AG09309 (cell line): ENCODE measurements around the gene DHRS4L2.
"Not testable (repeated sequence)": the region's sequence is repeated elsewhere in the genome, so short reads cannot be mapped to it uniquely, and the experiment has no call there.

Experiments used
- DNase-seq: peaks from one replicate; pipeline ENCODE4 v3.0.0-alpha.2; 2010; ENCODE audit warnings: low read depth
- H3K4me3 ChIP-seq: 2 replicates; pipeline ENCODE4 v1.5.1; 2011; ENCODE audit warnings: mild to moderate bottlenecking, low read depth, low read length, moderate library complexity; ENCODE audit not compliant: control insufficient read depth
- TF ChIP-seq, protein P1 (sequence below): IDR thresholded peaks from 2 replicates; pipeline ENCODE4 v1.5.1; 2011; ENCODE audit warnings: mild to moderate bottlenecking, low read depth, low read length, inconsistent platforms; ENCODE audit not compliant: insufficient read depth, control insufficient read depth; ENCODE audit errors: missing control alignments

Gene DHRS4L2

DNA sequence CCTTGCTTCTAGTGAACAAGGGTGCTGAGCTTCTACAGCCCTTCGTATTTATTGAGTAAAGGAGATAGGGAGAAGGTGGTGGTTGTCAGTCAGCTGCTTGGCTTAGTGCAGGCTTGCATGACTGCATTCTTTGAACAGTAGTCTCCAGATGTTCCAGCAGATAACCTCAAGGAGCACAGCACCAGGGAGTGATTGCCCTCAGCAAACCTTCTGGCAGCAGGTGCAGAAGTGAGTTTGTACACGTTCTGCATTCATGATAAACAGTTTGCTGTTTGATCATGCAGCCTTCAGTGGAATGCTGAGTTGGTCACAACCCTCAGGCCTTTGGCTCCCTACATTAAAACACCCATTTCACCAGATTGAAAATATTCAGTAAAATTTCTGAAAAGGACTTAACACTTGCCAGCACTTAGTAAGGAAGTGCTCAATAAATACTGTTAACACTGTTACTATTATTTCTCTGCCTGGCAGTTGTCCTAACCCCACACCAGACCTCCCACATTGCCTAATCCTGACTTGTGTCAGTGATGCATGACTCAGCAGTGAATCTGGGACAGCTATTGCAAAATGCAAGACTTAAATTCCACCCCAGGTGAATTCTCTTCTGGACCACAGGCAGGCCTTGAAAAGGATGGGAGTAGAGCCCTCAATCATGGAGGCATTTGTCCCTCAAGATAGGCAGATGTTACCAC lies 44.1 kb downstream of the DHRS4L2 start:
- TF ChIP-seq, protein P1, sequence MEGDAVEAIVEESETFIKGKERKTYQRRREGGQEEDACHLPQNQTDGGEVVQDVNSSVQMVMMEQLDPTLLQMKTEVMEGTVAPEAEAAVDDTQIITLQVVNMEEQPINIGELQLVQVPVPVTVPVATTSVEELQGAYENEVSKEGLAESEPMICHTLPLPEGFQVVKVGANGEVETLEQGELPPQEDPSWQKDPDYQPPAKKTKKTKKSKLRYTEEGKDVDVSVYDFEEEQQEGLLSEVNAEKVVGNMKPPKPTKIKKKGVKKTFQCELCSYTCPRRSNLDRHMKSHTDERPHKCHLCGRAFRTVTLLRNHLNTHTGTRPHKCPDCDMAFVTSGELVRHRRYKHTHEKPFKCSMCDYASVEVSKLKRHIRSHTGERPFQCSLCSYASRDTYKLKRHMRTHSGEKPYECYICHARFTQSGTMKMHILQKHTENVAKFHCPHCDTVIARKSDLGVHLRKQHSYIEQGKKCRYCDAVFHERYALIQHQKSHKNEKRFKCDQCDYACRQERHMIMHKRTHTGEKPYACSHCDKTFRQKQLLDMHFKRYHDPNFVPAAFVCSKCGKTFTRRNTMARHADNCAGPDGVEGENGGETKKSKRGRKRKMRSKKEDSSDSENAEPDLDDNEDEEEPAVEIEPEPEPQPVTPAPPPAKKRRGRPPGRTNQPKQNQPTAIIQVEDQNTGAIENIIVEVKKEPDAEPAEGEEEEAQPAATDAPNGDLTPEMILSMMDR, result no peak
- DNase-seq, result peak; percentile 81
- H3K4me3 ChIP-seq, result no peak overlapping the region

DNA sequence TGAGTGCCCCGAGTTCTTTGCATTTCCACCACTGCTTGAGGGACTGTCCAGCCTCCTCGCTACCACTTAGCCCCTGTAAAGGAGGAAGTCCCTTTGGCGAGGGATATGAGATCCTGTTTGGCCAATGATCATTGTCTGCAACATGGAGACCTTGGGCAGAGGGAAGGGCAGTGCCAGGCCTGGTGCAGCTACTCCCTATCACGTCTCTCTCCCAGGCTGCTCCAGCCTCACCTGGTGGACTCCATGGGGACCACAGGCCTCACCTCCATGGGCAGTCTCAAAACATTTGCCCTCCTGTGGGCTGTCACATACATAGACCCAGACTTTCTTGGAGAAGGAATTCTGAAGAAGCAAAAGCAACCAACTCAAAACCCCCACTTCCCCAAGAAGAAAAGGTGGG lies 47.0 kb downstream of the DHRS4L2 start:
- peak overlapping the region; percentile 66 for H3K4me3 ChIP-seq
- not testable (repeated sequence) for DNase-seq

DNA sequence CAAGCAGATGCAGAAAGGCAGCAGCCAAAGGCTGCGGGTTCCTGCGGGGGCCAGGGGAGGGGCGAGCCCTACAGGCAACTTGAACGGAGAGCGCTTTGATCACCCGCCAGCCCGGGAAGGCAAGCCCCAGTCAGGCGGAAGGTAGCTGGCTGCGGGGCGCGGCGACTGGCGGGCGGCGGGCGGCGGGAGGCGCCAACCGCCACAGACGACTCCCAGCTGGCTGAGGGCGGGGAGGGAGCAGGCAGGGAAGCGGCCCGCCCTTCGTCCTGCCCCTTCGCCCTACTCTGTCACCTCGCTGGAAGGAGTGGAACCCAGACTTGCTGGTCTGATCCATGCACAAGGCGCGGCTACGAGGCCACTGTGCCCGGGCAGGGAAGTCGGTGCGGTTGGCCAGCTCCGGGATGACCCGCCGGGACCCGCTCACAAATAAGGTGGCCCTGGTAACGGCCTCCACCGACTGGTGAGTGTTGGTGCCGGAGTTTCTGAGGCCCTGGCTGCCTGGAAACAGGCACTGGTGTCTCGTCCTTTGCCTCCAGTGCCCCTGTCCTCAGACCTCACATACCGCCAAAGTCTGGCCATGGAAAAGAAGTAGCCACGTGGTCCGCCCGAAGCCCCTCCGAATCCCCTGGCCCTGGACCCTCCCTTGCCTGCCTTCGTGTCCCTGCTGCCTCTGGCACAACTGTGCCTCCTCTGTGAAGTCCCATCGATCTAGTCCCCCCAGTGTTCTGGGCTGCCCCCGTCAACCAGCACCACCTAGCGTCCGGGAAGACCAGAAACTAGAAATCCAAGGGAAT lies 47.6 kb downstream of the DHRS4L2 start:
- DNase-seq, result no peak
- TF ChIP-seq, protein P1, result peak; percentile 88
- H3K4me3 ChIP-seq, result peak overlapping the region; percentile 66

DNA sequence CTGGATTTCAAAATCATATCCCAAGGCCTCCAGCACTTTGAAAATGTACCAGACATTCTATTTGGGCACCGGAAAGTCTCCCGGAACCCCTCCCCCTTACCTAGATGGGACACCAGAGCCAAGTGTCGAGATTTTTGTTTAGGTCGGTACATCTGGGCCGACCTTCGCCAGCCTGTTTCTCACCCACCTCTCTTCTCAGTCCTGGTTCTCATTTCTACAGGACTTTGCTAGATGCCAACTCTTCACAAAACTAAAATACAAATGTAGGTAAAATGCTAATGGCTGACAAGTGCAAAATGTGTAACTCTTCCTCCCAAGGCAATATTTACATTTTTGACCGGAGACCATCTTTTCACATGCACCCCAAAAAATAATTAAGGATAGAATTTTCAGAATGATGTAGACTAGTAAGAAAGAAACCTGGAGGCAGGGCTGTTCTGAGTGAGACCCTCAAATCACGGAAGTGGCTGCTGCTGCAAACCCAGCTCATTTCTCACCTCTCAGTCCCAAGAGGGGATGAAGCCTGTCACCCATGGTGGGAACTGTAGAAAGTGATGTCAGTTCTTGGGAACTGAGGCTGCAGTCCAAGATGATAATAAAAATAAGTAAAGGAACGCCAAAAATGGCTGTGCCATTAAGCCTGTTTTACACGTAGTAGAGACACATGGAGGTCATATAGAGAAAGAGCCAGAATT lies 48.4 kb downstream of the DHRS4L2 start:
- H3K4me3 ChIP-seq, result peak overlapping the region; percentile 66
- DNase-seq, result not testable (repeated sequence)

DNA sequence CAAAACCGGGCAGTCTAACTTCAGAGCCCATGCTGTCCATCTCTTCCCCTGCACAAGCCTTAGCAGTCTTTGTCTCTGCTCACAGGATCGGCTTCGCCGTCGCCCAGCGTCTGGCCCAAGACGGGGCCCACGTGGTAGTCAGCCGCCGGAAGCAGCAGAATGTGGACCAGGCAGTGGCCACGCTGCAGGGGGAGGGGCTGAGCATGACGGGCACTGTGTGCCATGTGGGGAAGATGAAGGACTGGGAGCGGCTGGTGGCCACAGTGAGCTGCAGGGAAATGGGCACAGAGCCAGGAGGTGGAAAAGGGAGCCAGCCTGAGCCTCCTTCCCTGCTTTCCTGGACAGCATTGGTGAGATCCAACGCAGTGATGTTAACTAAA lies 48.9 kb downstream of the DHRS4L2 start:
- H3K4me3 ChIP-seq, result no peak overlapping the region
- TF ChIP-seq, protein P1, result no peak
- DNase-seq, result no peak

DNA sequence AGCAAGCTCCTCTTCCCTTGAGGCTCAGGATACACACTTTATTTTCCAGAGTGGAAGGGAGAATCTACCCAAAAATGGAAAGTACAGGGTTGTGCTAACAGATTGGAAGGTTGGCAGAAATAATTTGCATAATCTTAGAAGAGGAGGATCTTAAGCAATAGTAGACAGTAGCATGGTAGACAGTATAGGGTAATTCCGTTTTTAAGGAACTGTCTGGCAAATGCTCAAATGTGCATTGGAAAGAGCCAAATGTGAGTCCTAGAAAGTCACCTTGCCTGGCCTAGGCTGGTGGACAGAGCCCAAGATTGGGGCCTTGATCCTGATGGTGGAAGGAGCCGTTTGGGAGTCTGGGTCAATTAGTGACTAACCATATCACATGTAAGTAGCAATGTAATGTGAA lies 50.0 kb downstream of the DHRS4L2 start:
- no peak for DNase-seq
- no peak overlapping the region for H3K4me3 ChIP-seq
- TF ChIP-seq, protein P1, result no peak

DNA sequence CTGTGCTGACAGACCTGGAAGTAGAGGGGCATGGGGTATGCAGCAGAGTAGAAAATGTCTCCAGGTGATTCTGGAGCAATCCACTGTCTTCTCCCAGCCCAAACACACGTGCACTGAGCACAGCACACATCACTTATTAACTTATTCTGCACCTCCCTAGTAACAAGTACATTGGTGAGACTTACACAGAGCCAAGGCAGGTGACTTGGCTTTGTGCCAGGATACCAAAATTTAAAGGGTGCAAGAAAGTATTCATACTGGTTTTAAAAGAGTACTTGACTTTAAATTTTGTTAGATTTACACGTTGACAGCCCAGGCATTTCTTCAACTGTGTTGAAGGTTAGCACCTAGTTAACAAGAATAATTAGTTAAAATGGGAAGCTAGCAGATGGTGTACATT lies 52.0 kb downstream of the DHRS4L2 start:
- no peak overlapping the region for H3K4me3 ChIP-seq
- DNase-seq, result no peak
- TF ChIP-seq, protein P1, result no peak
